Umbilical cord (tissue), 2 donors: ENCODE results near the gene MYO7B. TPM values are rescaled to one million over a fixed set of nuclear protein-coding genes. Genes with fewer than 3 reads are reported as not detected.

Source experiments
- DNase-seq: peaks from one replicate; pipeline ENCODE4 v3.0.0-alpha.2; 2015; ENCODE audit warnings: low spot score
- total RNA-seq: library from RNA; depleted of rRNA; stranded (reverse); fragments of >200 nt; gene quantifications from one replicate; pipeline ENCODE4 v1.2.3, GENCODE V29; 2014; ENCODE audit warnings: low replicate concordance; ENCODE audit not compliant: insufficient read depth

The MYO7B gene
- total RNA-seq, 1 donor from 2014 or later: not detected

DNA sequence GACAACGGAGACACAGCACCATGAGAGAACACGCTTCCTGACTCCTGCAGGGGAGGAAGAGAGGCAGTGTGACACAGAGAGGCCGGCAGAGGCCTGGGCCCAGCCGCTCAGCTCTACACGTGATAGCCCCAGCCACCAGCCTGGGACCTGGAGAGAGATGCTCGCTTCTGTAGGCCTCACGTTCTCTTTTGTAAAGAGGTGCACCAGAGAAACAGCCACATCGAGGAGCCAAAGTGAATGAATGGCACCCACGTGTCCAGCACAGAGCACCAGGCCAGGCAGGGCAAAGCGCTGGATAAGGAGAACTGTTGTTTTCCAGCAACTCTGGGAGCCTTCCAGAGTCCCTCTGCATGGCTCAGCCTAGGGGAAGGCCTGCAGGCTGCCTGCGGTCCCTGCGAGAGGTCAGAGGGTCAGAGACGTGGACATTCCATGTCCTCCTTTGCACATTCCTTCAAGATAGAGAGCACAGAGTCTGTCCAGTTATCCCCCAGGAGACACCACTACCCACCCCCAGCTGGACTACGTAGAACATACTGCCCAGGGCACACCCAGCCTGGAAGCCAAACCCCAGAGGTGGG lies 125.7 kb downstream of the MYO7B start:
- no peak for DNase-seq

DNA sequence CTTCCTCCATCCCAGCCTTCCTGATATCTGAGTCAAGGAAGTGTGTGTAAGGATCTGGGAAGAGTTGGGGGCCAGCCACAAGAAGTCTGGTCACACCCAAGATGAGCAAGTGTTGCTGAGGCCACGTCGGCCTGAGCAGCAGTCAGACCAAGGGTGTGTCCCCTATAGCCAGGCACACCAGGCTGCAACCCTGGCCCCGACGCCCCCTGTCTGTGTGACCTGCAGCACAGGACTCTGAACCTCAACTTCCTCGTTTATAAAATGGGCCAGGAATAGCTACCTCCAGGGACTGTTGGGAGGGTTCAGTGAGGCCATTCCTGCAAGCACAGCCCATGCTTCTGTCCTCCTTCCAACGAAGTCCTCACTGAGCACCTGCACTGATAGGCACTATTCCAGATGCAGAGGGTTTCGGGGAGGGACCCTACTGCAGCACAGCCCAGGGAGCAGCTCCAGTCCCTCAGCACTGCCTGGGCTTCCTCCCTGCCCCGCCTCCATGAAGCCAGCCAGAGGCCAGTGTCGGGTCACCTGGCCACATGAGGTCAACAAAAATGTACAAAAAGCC lies 126.5 kb downstream of the MYO7B start:
- DNase-seq: no peak

DNA sequence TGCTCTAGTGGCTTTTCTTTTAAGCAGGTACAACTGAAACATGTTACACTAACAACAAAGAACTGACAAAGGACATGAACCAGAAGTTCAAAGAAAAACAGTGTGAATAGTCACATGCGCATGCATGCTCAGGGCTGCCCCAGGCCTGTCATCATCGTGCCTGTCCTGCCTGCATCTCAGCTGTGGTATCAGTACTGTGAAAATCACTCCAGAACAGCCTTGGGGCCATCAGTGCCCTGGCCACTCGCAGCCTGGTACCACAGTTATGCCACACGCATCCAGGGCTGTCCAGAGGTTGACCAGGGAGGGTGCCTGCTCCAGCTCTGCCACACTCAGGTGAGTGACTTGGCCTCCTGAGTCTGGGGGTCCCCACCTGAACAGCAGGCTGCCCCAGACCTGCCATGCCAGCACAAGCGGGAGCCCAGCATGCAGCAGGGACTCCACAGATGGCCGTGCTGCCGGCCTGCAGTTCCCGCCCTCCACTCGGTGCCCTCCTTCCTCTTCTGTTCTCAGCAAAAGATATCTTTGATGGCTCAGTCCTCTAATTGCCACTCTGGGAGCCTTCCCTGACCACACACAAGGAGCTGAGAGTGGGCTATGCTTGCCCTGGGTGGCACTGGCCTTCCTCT lies 127.6 kb downstream of the MYO7B start:
- DNase-seq: no peak

GRCh38 chr2:127663566-127664064 lies 128.1 kb downstream of the MYO7B start:
- no peak for DNase-seq

GRCh38 chr2:127664065-127664894 lies 128.8 kb downstream of the MYO7B start:
- DNase-seq: no peak

GRCh38 chr2:127664895-127665225 lies 129.4 kb downstream of the MYO7B start:
- DNase-seq: no peak

DNA sequence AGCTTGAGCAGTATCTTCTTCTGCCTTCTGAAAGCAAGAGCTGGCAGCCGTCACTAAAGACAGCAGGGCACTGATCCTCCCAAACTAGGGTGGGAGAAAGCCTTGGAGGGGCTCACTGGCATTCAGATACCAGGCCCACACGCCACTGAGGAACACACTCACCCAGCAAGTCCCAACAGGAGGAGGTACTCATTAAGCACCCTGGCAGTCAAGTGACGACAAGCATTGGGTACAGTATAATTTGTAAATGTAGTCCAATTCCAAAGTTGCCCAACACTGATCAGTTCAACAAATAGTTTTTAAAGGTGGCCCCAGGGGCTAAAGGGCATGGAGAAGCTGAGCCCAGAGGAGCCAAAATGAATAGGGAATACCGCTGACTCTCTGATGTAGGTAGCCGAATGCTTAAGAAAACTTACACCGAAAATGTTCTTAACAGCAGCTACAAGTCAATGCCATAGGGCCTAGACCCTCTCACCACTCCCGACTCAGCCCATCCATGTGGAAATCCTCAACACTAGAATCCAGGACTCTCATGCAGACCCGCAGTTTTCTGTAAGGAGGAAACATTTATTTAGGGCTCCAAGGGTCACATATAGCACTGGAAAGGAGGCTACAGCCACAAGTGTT lies 129.9 kb downstream of the MYO7B start:
- no peak for DNase-seq

GRCh38 chr2:127669056-127669455 lies 133.6 kb downstream of the MYO7B start:
- DNase-seq: no peak

DNA sequence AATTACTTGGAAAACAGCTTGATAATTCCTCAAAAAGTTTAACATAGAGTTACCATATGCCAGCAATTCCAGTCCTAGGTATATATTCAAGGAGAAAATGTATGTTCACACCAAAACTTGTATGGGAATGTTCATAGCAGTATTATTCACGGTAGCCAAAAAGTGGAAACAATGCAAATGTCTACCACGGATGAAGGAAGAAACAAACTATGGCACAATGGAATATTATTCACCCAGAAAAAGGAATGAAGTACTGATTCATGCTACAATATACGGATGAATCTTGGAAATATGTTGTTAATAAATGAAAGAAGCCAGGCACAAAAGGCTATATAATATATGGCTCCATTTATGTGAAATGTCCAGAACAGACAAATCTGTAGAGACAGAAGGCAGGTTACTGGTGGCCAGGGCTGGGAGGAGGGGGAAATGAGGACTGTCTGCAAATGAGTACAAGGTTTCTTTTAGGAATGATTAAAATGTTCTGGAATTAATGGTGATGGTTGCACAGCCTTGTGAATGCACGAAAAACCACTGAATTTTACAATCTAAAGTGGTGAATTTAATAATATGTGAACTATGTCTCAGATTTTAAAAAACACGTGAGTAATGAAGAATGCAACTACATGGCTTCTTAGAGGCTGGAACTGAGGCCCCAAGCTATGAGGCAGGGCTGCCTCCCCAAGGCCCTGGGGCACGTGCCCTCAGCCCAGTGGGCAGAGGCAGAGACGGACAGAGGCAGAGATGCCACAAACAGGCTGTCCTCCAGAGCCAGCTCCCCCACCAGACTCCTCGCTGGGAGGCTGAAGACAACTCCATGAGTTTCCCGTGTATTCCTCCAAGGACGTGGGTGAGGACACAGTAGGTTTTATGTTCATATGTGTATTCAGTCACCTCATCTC lies 134.8 kb downstream of the MYO7B start:
- DNase-seq: no peak

- no peak for DNase-seq
Measured at GRCh38 chr2:127670957-127671290, 135.4 kb downstream of the MYO7B start.

DNA sequence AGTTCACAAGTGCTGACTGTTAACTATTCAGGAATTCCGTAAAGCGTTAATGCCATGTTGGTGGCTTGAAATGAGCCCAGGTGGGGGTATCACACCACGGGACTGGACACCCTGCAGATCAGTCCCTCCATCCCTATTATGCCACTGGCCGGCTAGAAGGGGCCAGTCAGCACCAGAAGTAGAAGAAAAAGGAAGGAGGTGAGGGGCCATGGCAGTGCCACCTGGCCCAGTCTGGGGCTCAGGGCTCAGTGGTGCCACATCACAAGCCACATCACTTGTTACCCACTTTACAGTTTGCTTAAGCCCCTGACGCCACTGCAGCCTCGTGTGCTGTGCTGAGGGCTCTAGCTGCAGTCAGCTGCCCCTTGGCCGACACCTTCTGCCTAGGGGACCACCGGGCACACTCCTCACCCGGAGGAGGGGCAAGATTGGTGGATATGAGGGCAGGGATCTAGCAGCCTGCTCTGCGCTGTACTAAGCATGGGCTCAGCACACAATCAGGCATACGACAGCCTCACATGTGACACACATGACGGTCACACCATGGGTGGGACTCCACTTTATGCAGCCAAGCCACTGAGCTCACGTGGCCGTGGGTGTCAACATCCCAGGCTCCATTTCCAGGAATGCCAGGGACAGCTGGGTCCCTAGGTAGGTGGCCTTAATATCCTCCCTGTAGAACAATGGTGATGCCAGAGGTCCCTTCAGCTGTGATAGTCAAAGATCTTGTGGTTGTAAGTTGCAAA lies 136.2 kb downstream of the MYO7B start:
- DNase-seq: no peak

GRCh38 chr2:127672341-127673224 lies 137.1 kb downstream of the MYO7B start:
- no peak for DNase-seq

DNA sequence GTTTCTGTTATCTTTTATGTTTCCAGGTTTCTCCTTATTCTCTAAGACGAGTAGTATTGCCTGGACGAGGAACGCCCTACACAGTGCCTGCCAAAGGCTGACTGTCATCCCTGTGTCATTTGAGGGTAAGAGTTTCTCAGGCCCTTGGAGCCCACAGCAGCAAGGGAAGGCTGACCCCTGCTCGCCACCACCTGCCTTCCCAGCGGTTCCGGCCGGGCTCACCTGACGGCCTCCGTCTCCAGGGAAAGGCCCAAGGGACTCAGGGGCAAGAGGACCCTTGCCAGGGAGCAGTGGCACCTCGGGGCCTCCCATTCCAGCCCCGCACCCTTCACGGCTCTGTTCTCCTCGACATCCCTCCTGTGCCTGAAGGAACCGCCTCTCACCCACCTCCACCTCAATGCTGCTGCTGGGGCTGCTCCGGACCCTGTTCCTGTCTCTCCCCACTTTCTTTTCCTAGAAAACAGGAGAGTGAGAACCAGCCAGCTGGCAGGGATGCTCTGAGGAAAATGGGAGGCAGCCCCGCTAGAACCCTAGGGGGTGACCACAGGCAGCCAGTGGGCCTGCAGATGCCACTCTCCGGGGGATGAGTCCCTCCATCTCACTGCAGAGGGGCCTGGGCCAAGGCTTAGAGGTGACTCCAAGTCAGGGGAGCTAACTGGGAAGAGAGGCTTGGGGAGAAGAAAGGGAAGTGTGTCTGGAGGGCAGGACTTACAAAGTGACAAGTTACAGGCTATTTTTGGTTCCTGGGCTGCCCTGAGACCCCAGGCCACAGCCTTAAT lies 138.0 kb downstream of the MYO7B start:
- DNase-seq: no peak

- DNase-seq: peak; percentile 34
Measured at GRCh38 chr2:127674241-127675209, 139.0 kb downstream of the MYO7B start.

- peak; percentile 51 for DNase-seq
Measured at GRCh38 chr2:127675331-127676261, 140.1 kb downstream of the MYO7B start, which contains the start of gene LIMS2. TSS of gene LIMS2 (minus strand) at chr2:127675530. CDS start at chr2:127675024, 506 bp downstream.

DNA sequence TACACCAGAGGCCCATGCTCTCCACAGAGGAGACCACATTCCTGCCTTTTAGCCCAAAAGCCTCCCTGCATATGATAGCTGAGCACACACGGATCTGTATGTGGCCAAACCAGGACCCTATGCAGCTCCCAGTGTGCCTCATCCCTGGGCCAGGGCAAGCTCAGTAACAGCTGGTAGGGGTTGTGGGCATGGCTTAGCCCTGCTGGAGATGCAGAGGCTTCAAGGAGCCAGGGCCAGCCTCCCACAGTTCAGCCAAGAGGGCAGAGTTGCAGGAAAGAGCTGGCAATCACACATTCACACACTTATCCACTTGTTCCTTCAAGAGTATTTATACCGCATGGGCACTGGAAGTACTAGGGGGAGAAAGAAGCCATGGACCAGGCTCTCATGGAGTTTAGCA lies 141.4 kb downstream of the MYO7B start:
- no peak for DNase-seq
